Fibroblast of upper back skin (primary cell): Measurements from ENCODE around the gene KRTAP2-2.
"Not testable (repeated sequence)": the region's sequence is repeated elsewhere in the genome, so short reads cannot be mapped to it uniquely, and the experiment has no call there.

Experiments
- DNase-seq: peaks from one replicate; pipeline ENCODE4 v3.0.0-alpha.2; 2013

KRTAP2-2 gene

DNA sequence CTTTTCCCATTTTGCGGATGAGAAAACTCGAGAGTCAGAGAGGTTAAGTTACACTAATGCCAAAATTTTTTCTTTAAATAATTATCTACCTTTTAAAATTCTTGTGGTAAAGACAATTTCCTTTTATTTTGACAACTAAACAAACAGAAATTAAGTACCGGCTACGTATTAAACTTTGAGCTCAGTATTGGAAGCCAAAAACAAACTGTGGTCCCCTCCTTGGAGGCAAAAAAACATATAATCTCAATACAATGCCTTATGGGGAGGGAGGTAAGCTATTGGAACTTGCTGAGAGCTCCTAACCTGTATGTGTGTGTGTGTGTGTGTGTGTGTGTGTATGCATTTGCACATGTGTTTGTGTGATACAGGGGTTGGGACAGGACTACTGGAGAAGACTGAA is 8.4 kb upstream of the KRTAP2-2 start:
- no peak for DNase-seq

DNA sequence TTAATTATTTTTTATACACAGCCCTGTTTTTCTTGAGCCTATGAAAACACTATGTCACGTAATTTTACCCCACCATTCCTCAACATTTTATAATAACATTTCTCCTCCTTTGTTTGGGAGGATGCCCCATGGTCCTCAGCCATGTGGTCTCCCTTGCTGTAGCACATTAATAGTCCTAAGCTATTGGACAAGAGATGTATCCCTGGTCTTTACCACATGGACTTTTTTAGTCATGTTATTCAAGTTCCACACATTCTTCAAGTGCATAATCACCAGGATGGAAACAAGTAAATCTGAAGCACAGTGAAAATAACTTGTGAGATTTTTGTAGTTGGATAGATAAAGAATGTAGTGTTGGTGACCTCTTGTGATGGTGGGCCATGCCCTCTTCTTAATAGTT is 6.9 kb upstream of the KRTAP2-2 start:
- peak; percentile 98 for DNase-seq

DNA sequence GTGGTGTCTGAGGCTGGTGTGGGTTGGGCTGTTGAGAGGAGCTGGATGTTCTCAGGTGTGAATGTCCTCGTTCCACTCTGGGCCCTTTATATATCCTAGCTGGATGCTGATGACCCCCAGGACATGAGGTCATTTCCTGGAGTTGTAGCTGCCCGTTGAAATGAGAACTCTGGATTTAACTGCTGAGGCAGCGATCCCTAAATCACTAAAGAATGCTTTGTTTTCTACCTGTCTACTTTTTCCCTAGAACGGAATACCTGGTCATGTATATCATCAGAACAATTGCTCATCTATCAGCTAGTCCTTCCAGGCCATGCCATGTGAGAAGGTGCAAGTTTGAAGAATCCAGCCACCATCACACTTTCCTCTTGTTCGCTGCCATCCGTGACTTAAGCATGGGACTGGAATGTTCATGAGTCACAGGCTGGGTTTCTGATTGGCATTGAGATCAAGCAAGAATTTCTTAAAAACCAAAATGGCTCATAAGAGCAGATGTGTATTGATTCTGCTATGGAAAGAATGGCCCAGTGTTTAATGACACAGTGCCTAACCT is 5.1 kb upstream of the KRTAP2-2 start, which contains the start of gene KRTAP2-3:
Gene KRTAP2-3, minus strand, starts transcription at position 63 of the 553 bp plus-strand sequence. CDS start 64 bp downstream, outside the sequence.
- DNase-seq = peak; percentile 97

DNA sequence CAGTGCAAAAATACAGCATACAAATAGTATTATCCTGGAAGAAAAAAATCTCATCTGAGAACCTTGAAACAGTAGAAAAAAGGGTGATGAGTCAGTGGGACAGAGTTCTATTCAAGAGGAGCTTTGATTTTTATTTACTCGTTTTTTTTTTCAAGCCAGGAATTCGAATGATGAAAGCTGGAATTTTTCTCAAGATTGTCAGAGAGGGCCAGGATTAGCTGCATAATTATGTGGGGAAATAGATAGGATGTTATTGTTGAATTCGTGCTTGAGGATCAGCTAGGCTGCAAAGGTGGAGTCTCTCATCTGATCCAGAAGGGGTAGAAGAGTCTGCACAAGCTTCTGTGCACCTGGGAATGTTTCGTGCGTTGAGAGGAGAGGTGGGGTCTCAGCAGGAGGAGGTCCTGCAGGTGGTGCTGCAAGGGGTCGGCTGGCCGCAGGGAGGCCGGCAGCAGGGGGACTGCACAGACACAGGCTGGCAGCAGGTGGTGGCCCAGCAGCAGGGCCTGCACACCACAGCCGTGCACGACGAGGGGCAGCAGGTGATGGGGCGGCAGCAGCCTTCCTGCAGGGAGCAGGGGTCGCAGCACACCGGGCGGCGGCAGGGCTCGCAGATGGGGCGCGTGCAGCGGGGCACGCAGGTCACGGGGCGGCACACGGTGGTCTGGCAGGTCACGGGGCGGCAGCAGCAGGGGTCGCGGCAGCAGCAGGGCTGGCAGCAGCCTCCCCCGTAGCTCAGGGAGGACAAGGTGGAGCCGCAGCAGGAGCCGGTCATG is 4.4 kb upstream of the KRTAP2-2 start:
- DNase-seq = peak; percentile 93

DNA sequence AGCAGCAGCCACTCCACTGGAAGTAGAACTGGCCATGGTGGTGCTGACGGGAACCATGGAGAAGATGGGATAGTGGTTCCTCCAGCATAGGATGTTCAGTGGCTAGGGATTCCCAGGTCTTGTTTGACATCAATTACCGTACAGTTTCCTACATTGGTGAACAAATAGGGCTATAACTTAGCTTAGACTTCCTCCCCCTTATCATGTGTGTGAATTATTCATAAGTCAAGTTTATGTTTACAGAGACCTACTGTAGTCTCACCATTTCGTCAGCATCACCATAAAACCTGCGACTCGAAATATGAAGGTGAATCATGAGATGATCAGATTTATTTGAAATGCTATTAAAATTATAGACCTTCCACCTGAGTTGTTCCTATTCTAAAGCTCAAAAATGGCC is 3.7 kb upstream of the KRTAP2-2 start:
- no peak for DNase-seq

DNA sequence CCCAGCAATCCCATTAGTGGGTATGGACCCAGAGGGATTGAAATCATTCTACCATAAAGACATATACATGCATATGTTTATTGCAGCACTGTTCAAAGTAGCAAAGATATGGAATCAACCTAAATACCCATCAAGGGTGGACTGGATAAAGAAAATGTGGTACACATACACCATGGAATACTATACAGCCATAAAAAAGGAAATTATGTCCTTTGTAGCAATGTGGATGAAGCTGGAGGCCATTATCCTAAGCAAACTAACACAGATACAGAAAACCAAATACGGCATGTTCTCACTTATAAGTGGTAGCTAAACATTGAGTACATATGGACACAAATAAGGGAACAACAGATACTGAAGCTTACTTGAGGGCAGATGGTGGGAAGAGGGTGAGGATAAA is 2.5 kb upstream of the KRTAP2-2 start:
- no peak for DNase-seq

DNA sequence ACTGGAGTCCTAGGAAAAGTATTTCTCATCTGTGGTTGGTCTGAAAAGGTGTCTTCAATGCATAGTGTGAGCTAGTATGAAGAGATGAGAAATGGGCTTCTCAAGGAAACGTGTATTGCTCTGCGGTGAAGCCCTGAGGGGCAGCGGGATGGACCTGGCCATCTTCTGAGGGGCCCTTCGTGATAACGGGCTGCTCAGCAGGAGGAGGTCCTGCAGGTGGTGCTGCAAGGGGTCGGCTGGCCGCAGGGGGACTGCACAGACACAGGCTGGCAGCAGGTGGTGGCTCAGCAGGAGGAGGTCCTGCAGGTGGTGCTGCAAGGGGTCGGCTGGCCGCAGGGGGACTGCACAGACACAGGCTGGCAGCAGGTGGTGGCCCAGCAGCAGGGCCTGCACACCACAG is 474 bp downstream of the KRTAP2-2 start:
- not testable (repeated sequence) for DNase-seq

DNA sequence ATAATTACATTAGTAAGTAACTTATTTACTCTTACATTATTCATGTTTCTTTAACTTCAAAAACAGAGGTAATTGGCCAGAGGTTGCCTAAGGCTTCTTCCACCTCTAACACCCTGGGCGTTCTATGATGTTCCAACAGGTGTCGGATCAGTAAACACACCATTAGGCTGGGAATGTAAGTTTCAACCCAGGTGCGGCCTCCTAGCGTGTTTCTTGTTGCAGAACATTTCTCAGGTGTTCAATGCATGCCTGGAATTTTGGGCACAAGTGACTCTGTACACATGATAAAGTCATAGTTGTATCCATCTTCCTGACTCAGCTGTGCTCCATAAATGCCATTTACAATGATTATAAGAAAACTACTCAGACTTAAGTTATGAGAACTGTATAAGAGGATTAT is 1.0 kb downstream of the KRTAP2-2 start:
- no peak for DNase-seq

DNA sequence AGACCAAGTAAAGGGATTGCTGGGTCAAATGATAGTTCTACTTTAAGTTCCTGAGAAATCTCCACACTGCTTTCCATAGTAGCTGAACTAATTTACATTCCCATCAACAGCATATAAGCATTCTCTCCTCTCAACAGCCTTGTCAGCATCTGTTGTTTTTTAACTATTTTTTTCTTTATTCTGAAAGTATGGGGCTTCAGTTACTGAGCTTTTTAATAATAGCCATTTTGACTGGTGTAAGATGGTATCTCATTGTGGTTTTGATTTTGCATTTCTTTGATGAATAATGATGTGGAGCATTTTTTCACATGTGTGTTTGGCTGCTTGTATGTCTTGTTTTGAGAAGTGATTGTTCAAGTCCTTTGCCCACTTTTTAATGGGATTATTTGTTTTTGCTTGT is 2.5 kb downstream of the KRTAP2-2 start:
- DNase-seq = peak; percentile 54

DNA sequence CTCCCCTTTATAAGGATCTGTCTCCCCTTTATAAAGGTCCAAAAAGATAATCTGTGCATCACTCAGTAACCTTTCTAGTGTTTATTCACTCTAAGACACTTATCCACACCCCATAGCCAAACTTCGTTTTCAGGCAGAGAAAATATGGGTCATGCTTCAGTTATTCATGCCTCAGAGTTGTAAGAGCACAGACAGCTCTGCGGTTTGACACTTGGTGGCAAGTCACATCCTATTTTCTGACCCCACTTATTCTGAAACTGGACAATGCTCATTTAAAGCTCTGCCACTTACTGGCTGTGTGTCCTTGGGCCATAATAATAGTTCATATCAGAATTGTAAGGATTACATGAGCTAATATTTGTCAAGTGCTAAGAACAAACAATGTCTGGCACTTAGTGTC is 5.9 kb downstream of the KRTAP2-2 start:
- peak; percentile 47 for DNase-seq

DNA sequence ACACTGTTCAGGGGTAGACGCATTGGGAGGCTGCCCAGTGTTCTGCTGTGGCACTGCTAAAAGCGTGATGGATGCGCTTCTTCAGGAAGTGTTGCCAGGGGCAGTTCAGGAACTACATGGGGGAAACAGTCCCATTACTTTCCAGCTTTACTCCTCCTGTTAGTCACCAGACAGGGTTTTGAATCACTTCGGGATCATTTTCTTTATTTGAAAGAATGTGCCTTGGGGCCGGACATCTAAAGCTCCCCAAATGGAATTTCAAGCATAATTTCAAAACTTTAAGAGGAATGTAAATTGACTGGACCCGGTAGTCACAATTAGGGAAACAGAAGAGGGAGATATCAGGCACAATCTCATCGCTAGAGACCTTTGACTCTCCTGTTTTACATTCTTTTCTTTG is 6.6 kb downstream of the KRTAP2-2 start:
- peak; percentile 72 for DNase-seq

DNA sequence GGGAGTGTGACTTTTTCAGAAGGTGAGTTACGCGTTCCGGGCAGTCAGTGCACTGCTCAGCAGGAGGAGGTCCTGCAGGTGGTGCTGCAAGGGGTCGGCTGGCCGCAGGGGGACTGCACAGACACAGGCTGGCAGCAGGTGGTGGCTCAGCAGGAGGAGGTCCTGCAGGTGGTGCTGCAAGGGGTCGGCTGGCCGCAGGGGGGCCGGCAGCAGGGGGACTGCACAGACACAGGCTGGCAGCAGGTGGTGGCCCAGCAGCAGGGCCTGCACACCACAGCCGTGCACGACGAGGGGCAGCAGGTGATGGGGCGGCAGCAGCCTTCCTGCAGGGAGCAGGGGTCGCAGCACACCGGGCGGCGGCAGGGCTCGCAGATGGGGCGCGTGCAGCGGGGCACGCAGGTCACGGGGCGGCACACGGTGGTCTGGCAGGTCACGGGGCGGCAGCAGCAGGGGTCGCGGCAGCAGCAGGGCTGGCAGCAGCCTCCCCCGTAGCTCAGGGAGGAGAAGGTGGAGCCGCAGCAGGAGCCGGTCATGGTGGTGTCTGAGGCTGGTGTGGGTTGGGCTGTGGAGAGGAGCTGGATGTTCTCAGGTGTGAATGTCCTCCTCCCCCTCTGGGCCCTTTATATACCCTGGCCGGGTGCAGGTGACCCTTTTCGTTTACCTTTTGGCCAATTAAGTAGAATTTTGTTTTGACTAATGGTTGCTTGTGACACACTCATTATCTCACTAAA is 8.1 kb downstream of the KRTAP2-2 start, which contains the start of gene KRTAP2-1:
Gene KRTAP2-1, minus strand, starts transcription at position 582 of the 731 bp plus-strand sequence. Its CDS starts 49 bp downstream, at position 533.
- not testable (repeated sequence) for DNase-seq

DNA sequence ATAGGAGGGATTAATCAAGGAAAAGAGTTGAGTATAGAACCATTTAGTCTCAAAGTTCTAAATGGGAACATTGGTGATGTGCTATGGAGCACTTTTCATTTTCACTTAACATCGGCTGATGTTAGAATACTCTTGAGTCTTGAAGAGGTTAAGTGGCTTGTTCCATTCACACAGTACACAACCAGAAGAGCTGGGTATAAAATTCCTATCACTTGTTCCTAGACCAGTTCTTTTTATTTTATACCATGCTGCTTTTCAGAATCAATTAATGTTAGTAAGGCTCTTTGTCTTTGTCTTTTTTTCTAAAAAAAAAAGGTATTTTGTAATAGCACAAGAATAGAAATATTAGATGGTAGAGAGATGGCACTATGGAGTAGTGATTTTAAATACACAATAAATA is 12.1 kb downstream of the KRTAP2-2 start:
- DNase-seq = no peak

DNA sequence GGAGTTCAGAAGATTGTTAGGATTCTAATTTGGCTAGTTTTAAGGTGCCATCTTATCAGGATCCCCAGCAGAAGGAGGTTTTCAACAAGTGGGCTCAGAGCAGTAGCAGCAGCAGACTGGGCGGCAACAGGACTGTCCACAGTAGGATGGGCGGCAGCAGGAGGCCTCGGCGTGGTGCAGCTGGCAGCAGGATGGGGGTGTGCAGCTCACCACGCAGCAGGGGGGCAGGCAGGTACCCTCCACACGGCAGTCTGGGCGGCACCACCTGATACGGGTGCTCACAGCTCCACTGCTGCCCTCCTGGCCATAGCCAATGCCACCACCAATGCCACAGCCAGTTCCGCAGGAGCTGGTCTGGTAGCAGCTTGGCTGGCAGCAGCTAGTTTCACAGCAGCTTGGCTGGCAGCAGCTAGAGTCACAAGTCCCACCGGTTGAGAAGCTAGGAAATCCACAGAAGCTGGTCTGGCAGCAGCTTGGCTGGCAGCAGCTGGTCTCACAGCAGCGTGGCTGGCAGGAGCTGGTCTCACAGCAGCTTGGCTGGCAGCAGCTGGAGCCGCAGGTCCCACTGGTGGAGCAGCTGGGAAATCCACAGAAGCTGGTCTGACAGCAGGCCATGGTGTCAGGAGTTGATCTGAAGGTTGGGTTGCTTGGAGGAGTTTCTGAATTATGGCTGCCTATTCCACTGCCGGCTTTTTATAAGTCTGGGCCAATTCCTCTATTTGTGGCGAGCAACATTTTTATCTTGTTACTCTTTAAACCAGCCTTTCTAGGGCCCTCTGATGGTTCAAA is 14.1 kb downstream of the KRTAP2-2 start, which contains the start of gene KRTAP1-1:
Gene KRTAP1-1, minus strand, starts transcription at position 668 of the 789 bp plus-strand sequence. Its CDS starts 53 bp downstream, at position 615.
- not testable (repeated sequence) for DNase-seq

DNA sequence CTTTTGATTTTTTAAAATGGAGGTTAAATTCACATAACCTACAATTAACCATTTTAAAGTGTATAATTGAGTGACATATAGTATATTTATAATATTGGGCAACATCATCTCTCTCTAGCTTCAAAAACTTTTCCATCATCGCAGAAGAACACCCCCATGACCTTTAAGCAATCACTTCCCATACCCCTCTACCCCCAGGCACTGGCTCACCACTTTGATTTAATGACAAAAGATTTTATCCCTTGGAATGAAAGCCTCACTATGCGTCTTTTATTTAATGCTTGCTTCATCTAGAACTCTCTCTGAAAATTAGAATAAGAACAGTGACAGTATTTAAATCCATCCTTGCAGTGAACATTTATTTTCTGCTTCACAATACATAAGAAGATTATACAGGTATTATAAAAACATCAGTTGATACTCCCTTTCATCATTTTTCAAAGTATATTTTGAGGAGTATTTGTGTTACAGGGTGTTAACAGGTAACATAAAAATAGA is 17.1 kb downstream of the KRTAP2-2 start:
- no peak for DNase-seq

DNA sequence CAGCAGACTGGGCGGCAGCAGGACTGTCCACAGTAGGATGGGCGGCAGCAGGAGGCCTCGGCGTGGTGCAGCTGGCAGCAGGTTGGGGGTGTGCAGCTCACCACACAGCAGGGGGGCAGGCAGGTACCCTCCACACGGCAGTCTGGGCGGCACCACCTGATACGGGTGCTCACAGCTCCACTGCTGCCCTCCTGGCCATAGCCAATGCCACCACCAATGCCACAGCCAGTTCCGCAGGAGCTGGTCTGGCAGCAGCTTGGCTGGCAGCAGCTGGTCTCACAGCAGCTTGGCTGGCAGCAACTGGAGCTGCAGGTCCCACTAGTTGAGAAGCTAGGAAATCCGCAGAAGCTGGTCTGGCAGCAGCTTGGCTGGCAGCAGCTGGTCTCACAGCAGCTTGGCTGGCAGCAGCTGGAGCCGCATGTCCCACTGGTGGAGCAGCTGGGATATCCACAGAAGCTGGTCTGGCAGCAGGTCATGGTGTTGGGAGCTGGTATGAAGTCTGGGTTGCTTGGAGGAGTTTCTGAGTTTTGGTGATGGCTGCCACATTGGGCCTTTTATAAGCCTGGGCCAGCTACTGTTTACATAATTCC is 20.6 kb downstream of the KRTAP2-2 start, which contains the start of gene KRTAP1-3:
Gene KRTAP1-3, minus strand, starts transcription at position 529 of the 590 bp plus-strand sequence. Its CDS starts 53 bp downstream, at position 476.
- not testable (repeated sequence) for DNase-seq

DNA sequence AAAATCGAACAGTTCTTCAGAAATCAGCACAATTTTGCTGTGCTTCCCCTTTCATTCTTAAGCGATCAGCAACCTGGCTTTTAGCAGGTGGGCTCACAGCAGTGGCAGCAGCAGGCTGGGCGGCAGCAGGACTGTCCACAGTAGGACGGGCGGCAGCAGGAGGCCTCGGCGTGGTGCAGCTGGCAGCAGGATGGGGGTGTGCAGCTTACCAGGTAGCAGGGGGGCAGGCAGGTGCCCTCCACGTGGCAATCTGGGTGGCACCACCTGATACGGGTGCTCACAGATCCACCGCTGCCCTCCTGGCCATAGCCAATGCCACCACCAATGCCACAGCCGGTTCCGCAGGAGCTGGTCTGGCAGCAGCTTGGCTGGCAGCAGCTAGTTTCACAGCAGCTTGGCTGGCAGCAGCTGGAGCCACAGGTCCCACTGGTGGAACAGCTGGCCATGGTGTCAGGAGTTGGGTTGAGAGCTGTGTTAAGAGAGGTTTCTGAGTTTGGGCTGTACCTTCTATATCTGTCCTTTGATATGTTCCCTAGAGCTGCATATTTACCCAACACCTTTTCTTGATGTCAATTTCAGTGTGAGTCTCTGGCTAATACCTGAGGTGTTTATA is 25.3 kb downstream of the KRTAP2-2 start, which contains the start of gene KRTAP1-4:
Gene KRTAP1-4, minus strand, starts transcription at position 563 of the 613 bp plus-strand sequence. Its CDS starts 117 bp downstream, at position 446.
- no peak for DNase-seq

DNA sequence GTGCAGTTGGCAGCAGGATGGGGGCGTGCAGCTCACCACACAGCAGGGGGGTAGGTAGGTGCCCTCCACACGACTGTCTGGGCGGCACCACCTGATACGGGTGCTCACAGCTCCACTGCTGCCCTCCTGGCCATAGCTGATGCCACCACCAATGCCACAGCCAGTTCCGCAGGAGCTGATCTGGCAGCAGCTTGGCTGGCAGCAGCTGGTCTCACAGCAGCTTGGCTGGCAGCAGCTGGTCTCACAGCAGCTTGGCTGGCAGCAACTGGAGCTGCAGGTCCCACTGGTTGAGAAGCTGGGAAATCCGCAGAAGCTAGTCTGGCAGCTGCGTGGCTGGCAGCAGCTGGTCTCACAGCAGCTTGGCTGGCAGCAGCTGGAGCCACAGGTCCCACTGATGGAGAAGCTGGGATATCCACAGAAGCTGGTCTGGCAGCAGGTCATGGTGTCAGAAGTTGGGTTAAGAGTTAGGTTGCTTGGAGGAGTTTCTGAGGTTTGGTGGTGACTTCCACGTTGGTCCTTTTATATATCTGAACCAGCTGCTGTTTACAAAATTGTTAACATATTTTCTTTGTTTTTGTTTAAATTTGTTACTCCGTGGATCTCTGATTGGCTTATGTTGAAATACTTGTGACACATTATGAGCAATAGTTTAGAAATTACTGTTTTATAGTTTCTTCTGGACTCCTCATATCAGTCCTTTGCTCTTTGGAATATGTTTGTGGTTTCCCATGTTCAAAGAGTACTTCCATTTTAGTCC is 28.1 kb downstream of the KRTAP2-2 start, which contains the start of gene KRTAP1-5:
Gene KRTAP1-5, minus strand, starts transcription at position 494 of the 757 bp plus-strand sequence. Its CDS starts 53 bp downstream, at position 441.
- DNase-seq = peak; percentile 72

DNA sequence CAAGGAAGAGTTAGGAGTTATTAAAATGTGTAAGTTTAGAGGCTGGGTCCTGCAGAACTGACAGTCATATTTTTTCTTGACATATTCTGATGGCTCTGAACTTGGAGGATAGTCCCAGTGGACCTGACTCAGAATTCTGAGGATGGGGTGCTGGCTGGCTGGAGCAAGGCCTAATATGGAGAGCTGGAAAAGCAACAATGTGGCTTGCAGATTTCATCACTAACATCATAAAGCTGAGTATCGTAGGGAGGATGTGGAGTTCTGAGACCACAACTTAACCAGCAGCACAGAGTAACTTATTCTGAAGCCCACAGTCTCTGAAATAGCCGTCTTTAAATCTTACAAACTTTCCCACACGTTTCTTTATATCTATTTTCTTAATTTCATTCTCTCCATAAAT is 30.3 kb downstream of the KRTAP2-2 start:
- DNase-seq = peak; percentile 73

DNA sequence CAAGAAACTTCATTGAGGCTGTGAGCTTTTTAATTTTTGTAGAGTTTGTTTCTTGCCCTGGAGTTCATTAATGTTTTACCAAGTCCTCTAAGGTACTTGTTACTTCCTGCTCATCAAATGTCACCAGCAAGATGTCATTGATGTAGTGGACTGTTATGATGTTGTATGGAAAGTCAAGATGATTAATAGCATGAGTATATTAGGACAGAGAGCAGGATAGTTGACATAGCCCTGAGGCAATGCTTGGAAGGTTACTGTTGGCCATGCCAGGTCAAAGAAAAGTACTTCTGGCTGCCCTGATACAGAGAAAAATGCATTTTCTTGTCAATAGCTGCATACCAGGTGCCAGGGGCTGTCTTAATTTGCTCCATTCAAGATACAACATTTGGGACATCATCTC is 34.7 kb downstream of the KRTAP2-2 start:
- DNase-seq = no peak
